GM13977 (cell line): ENCODE data around the gene CEP72.
A peak's percentile ranks its signal among the peaks of the same experiment; 100 is the strongest.

ENCODE experiments used
- DNase-seq: peaks from one replicate; pipeline ENCODE4 v3.0.0; 2012; ENCODE audit warnings: low spot score
- CTCF ChIP-seq: IDR thresholded peaks from 2 replicates; pipeline ENCODE4 v1.5.1; 2012; ENCODE audit warnings: mild to moderate bottlenecking, control low read depth; ENCODE audit not compliant: insufficient read depth; ENCODE audit errors: extremely low read depth, missing control alignments
- in situ Hi-C: fragments of 300-500 bp; cut with MboI; formaldehyde crosslinking; loops from one replicate; pipeline ENCODE4 v1.12.0; 2022; ENCODE audit warnings: low sequenced_read_pairs, low pct_unique_long_range_greater_than_20kb, mixed read lengths, inconsistent platforms; ENCODE audit not compliant: unreplicated experiment

The CEP72 gene

GRCh38 chr5:666816-667498, 54.8 kb downstream of the CEP72 start:
- no peak for DNase-seq
- no peak for TF ChIP-seq CTCF
- in situ Hi-C loops: loop anchor here (10.0 kb wide), 1 partner anchor 238 kb away; no protein-coding TSS in a partner anchor

DNA sequence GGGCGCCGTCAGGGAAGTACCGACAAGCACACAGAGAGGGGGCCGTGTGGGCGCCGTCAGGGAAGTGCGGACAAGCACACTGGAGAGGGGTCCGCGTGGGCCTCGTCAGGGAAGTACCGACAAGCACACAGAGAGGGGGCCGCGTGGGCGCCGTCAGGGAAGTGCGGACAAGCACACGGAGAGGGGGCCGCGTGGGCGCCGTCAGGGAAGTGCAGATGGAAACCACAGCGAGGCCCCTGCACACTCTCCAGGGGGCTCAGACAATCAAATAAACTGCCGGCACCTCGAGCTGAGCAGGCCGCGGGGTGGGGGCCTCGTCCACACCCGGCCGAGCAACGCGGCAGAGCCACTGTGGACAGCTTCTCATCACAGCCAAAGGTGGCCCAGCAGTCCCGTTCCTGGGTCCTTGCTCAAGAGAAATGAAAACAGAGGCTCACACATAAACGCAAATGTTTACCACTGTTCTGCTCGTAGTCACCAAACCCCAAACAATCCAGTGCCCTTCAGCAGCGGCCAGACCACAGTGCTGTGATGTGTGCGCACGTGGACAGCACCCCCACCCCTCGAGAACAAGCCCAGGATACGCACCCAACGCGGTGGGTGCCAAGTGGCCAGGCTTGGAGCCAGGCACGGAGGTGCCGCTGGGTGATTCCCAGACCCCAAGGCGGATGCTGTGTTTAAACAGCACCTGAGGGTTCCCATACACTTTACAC, 56.3 kb downstream of the CEP72 start:
- in situ Hi-C loops: loop anchor here (10.0 kb wide), 1 partner anchor 236 kb away; no protein-coding TSS in a partner anchor
- no peak for DNase-seq
- TF ChIP-seq CTCF: no peak

DNA sequence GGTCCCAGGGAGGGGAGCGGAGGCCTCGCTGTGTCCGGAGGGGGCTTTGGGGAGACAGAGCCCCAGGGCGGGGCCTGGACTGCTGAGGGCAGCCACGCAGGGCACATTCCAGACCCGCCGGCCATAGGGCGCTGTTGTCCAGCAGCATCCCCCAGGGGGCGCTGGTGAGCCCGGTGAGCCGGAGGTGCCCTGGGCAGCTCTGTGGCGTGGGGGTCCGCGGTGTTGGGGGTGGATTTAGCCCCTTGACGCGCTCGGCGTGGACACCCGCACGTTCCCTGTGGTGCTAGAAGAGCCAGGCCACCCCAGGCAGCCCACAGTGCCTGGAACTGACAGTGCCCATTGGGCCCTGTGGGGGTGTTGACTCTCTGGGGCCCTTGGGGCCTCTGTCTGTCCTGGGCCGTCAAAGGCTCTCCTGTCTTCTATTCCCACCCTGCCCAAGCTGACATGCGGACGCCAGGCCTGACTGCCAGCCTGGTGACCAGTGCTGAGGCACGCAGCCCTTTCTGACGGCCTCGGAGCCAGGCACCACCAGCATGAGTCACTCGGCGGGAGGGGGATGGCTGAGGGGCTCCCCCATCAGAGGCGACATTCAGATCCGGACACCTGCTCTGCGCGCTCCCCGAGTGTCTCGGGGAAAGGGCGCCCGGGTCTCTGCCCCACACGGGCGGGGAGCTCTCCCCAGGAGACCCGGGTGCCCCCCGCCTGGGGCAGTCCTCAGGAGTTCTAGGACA, 57.1 kb downstream of the CEP72 start:
- peak; percentile 69 for DNase-seq
- TF ChIP-seq CTCF: peak; percentile 75
- in situ Hi-C loops: loop anchor here (10.0 kb wide), 1 partner anchor 236 kb away; no protein-coding TSS in a partner anchor

DNA sequence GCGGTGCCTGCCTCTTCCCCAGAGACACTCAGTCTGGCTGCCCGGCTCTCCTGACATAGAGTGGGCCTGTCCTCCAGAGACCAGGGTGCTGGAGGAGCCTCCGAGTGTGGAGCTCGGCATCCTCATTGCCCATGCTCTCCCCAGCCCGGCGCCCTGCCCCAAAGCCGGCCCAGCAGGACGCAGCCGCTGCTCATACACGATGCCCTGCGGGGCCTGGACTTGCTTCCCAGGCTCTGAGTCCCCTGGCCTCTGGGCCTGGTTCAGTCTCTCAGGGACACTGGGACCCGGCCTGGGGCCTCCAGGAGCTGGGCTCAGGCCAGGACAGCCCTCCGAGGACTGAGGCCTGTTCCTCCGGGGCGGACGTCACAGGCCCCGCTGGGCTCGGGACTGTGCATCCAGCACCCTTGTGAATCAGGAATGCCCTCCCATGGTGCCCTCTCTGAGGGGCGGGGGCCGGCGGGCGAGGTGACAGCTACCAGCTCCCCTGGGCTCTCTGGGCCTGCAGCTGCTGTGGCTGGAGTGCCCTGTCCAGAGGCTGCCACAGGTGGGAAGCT, 57.8 kb downstream of the CEP72 start:
- in situ Hi-C loops: loop anchor here (10.0 kb wide), 1 partner anchor 235 kb away; no protein-coding TSS in a partner anchor
- TF ChIP-seq CTCF: no peak
- no peak for DNase-seq

GRCh38 chr5:670396-671270, 58.5 kb downstream of the CEP72 start:
- DNase-seq: no peak
- in situ Hi-C loops: no loop called here
- TF ChIP-seq CTCF: no peak
